D341Med (cell line): ENCODE results near the gene SEPTIN6.

ENCODE experiments used
- DNase-seq: peaks from one replicate; pipeline ENCODE4 v3.0.0; 2012; ENCODE audit warnings: low spot score

The SEPTIN6 gene

DNA sequence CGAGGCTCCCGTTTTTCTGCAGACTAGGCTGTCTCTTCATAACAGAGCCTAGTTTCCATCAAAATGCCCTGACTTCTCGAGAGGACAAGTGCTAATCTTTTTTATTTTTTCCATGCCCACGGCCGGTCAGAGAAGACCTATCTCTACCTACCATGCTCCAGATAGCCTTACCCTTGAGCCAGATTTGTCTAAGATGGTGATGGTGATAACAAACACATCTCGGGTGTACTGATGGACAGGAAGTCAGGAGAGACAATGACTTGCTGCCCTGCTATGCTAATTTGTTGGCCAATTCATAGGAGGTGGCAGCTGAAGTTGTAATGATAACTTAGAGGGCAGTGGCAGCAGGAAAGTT, 44.6 kb downstream of the SEPTIN6 start:
- DNase-seq, result no peak

- no peak for DNase-seq
Observed at GRCh38 chrX:119647552-119648420, 45.2 kb downstream of the SEPTIN6 start.

GRCh38 chrX:119647089-119647488, 45.9 kb downstream of the SEPTIN6 start:
- DNase-seq, result no peak

- DNase-seq, result no peak
Observed at GRCh38 chrX:119646515-119646914, 46.5 kb downstream of the SEPTIN6 start.

DNA sequence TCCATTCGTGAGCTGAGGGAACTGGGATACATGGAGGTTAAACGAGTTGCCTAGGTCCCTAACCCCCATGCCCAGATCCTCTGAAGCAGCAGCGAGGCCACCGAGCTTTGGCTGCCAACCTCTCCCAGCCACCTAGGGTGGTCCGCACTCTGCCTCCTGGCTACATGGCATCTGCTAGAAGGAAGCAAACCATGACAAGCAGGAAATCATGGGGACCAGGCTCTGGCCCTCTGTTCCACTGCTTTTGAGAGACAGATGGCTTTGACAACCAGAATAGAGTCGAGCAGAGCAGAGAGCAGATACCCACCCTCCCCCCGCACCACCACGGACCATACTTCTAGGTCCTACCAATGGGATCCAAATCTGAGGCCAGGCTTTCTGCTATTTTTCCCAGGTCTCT, 49.3 kb downstream of the SEPTIN6 start:
- DNase-seq, result no peak
